ENCODE results near the gene CD151. TPM values are rescaled to one million over a fixed set of nuclear protein-coding genes. Genes with fewer than 3 reads are reported as not detected.

CD151 gene
- total and polyA plus RNA-seq, 4 donors = 182 to 556 (median 399) TPM

DNA sequence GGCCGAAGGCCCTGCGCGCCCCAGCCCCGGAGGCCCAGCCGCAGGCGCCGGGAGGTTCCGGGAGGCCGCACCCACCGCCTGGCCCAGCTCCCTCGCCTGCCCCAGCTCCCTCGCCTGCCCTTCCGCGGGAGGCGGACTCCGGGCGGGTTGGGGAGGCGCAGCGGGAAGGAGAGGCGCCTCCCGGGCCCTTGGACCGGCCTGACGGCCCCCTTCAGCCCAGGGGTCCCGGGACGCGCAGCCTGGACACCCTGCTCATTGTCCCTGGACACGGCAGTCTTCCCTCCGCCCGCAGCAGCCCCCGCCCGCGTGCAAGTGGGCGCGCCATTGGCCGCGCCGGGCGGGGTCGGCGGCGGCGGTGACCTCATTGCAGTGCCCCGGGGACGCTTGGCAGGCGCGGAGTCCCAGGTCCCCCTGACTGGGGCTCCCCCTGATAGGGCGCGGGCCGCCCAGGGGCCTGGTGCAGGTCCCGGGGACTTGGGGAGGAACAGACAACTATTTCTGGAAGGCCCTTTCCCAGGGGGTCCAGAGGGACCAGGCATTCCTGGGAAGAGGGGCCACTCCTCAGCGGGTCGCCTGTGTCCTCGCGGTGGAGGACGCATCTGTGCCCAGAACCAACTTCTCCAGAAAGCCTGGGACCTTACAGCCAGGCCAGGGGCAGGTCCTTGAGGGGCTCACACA, 501 bp downstream of the CD151 start:
- 1% methylated on average over 22 to 55 of the region's 55 CpGs for WGBS, 2 donors
- peak overlapping the region; percentile 84 to 95 for H3K27ac ChIP-seq (ENCODE audit: low read depth in 1 of 2, low read length in 1 of 2)

DNA sequence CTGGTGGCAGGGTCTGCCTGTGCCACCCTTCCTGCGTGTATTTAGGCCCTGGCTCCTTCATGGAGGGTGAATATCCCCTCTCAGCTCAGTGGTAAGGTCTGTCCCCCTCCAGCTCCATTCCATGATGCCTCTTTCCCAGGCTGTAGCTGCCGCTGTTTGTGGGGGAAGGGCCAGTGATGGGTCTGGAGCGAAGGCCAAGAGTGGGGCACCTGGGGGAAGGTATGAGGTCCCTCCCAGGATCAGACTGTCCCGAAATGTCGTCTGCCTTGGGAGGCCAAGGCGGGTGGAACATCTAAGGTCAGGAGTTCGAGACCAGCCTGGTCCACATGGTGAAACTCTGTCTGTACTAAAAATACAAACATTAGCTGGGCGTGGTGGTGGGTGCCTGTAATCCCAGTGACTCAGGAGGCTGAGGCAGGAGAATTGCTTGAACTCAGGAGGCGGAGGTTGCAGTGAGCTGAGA, 1.1 kb downstream of the CD151 start:
- ATAC-seq (ENCODE audit: insufficient read depth, low FRiP score) = no peak
- whole genome bisulfite sequencing, 2 donors = 40 to 64% methylated on average over 9 of the region's 9 CpGs
- H3K4me1 ChIP-seq (ENCODE audit: control insufficient read depth in 5 of 5, insufficient read depth in 5 of 5, low read length in 5 of 5) = peaks cover 0 to 54% (median 20%) of the 10 kb centered on the region in 5 donors
- peak overlapping the region; percentile 88 to 95 for H3K27ac ChIP-seq (ENCODE audit: low read depth in 1 of 2, low read length in 1 of 2)
- peaks cover 0 to 21% (median 11%) of the 10 kb centered on the region in 3 donors for H3K27me3 ChIP-seq (ENCODE audit: control insufficient read depth in 3 of 3, insufficient read depth in 3 of 3, low read length in 2 of 3)
- peaks cover 0 to 28% (median 14%) of the 10 kb centered on the region in 4 donors for H3K36me3 ChIP-seq (ENCODE audit: control insufficient read depth in 4 of 4, insufficient read depth in 4 of 4, low read length in 4 of 4)
- H3K4me3 ChIP-seq = peak overlapping the region; percentile 70
- no peak for TF ChIP-seq CTCF (IDR thresholded peaks at IDR 0.05; ENCODE audit: control extremely low read depth, extremely low read depth)
- H3K9ac ChIP-seq (ENCODE audit: insufficient read depth in 1 of 2, low read length in 2 of 2) = peak overlapping the region in 1 of 2 donors; percentile 19
- no peaks in the 10 kb centered on the region for H3K9me3 ChIP-seq (ENCODE audit: control insufficient read depth in 4 of 4, insufficient read depth in 3 of 4, low read length in 3 of 4)
- no peak for DNase-seq

More for the DNA sequence above, 501 bp downstream of the CD151 start:
- TF ChIP-seq CTCF (IDR thresholded peaks at IDR 0.05; ENCODE audit: control extremely low read depth, extremely low read depth) = no peak
- Histone ChIP-seq H3K27me3 (ENCODE audit: control insufficient read depth in 3 of 3, insufficient read depth in 3 of 3, low read length in 2 of 3) (peaks cover 0 to 21% (median 12%) of the 10 kb centered on the region in 3 donors), H3K4me1 (ENCODE audit: control insufficient read depth in 5 of 5, insufficient read depth in 5 of 5, low read length in 5 of 5) (peaks cover 0 to 55% (median 23%) of the 10 kb centered on the region in 5 donors), H3K4me3 (peak overlapping the region; percentile 70), H3K9ac (ENCODE audit: insufficient read depth in 1 of 2, low read length in 2 of 2) (peak overlapping the region; percentile 25 to 68), H3K36me3 (ENCODE audit: control insufficient read depth in 4 of 4, insufficient read depth in 4 of 4, low read length in 4 of 4) (peaks cover 0 to 22% (median 11%) of the 10 kb centered on the region in 4 donors), H3K9me3 (ENCODE audit: control insufficient read depth in 4 of 4, insufficient read depth in 3 of 4, low read length in 3 of 4) (no peaks in the 10 kb centered on the region)
- peak; percentile 50 to 63 (median 59) for DNase-seq
- peak; percentile 13 for ATAC-seq (ENCODE audit: insufficient read depth, low FRiP score)

- no peak for TF ChIP-seq CTCF (IDR thresholded peaks at IDR 0.05; ENCODE audit: control extremely low read depth, extremely low read depth)
- Histone ChIP-seq H3K36me3 (ENCODE audit: control insufficient read depth in 4 of 4, insufficient read depth in 4 of 4, low read length in 4 of 4) (peaks cover 0 to 36% (median 15%) of the 10 kb centered on the region in 4 donors), H3K27ac (ENCODE audit: low read depth in 1 of 2, low read length in 1 of 2) (peak overlapping the region; percentile 88 to 95), H3K27me3 (ENCODE audit: control insufficient read depth in 3 of 3, insufficient read depth in 3 of 3, low read length in 2 of 3) (peaks cover 0 to 15% (median 6%) of the 10 kb centered on the region in 3 donors), H3K4me3 (peak overlapping the region; percentile 0), H3K9ac (ENCODE audit: insufficient read depth in 1 of 2, low read length in 2 of 2) (no peak overlapping the region), H3K4me1 (ENCODE audit: control insufficient read depth in 5 of 5, insufficient read depth in 5 of 5, low read length in 5 of 5) (peaks cover 0 to 46% (median 12%) of the 10 kb centered on the region in 5 donors), H3K9me3 (ENCODE audit: control insufficient read depth in 4 of 4, insufficient read depth in 3 of 4, low read length in 3 of 4) (no peaks in the 10 kb centered on the region)
- 19 to 32% methylated on average over 30 to 31 of the region's 31 CpGs for WGBS, 2 donors
- DNase-seq (peak in 2 of 3 donors; percentile 37 to 50), ATAC-seq (ENCODE audit: insufficient read depth, low FRiP score) (peak; percentile 44)
Observed at GRCh38 chr11:834371-835316, 1.9 kb downstream of the CD151 start.

Data from lung (tissue), 12 donors.